Upper lobe of left lung (tissue), 6 donors: ENCODE results near the gene TP63. TPM values are rescaled to one million over a fixed set of nuclear protein-coding genes. Genes with fewer than 3 reads are reported as not detected.

Experiments used
- ATAC-seq, 2 donors: fragments of 200-7000 bp; cut with Tn5 transposase; one replicate each; pipeline ENCODE4 v1.9.1; 2022; ENCODE audit warnings: mild to moderate bottlenecking in 2 of 2, moderate library complexity in 2 of 2; ENCODE audit not compliant: low FRiP score in 2 of 2
- DNase-seq, 2 donors: peaks; one replicate each; pipeline ENCODE4 v3.0.0-alpha.2; 2019 to 2020
- H3K27ac ChIP-seq, 4 donors: fragments of 200-600 bp; sonication (generic); one replicate each; pipeline ENCODE4 v1.5.1; 2016 to 2019
- H3K27me3 ChIP-seq, 4 donors: fragments of 200-600 bp; sonication (generic); one replicate each; pipeline ENCODE4 v1.5.1; 2017 to 2019
- H3K36me3 ChIP-seq, 4 donors: fragments of 200-600 bp; sonication (generic); one replicate each; pipeline ENCODE4 v1.5.1; 2016 to 2019
- H3K4me1 ChIP-seq, 4 donors: fragments of 200-600 bp; sonication (generic); one replicate each; pipeline ENCODE4 v1.5.1; 2018 to 2019
- H3K4me3 ChIP-seq, 4 donors: fragments of 200-600 bp; sonication (generic); one replicate each; pipeline ENCODE4 v1.5.1; 2017 to 2019; ENCODE audit warnings: mild to moderate bottlenecking in 2 of 4, moderate library complexity in 1 of 4
- H3K9me3 ChIP-seq, 4 donors: fragments of 200-600 bp; sonication (generic); one replicate each; pipeline ENCODE4 v1.5.1; 2018 to 2019
- EP300 ChIP-seq, 4 donors: sonication (generic); formaldehyde crosslinking; IDR thresholded peaks; one replicate each; pipeline ENCODE4 v1.5.1; 2017; ENCODE audit warnings: antibody characterized with exemption in 4 of 4, control low read depth in 2 of 4
- POLR2A ChIP-seq, 4 donors: fragments of 450-650 bp; IDR thresholded peaks; one replicate each; pipeline ENCODE4 v1.5.1; 2016 to 2017; ENCODE audit warnings: antibody characterized with exemption in 4 of 4, mild to moderate bottlenecking in 2 of 4
- POLR2AphosphoS5 ChIP-seq, 2 donors: sonication (generic); formaldehyde crosslinking; IDR thresholded peaks; one replicate each; pipeline ENCODE4 v1.5.1; 2017; ENCODE audit warnings: antibody characterized with exemption in 2 of 2
- WGBS, 2 donors: methylation state at CpG; one replicate each; pipeline ENCODE4 v1.1.5; 2017 to 2018; 5-methylcytosine and 5-hydroxymethylcytosine counted together
- total RNA-seq, 6 donors: library from RNA; depleted of rRNA in 4 of 6; stranded (reverse); fragments of >200 nt in 4 of 6; gene quantifications; one replicate each; pipeline versions ENCODE4 v1.1.0 to v1.2.1, GENCODE V29; 2016 to 2021
- TF ChIP-seq, protein P1 (sequence below), 6 experiments: fragments of 450-650 bp in 4 of 6; fragments of 200-600 bp in 2 of 6; sonication (generic) in 2 of 6; IDR thresholded peaks; one replicate each; pipeline ENCODE4 v1.5.1; 2016 to 2019; ENCODE audit warnings: antibody characterized with exemption in 6 of 6
- donor health status: DM: no; HTN: no; CAD: no; lungs with moderate emphysema.
- donor health status: DM: no; HTN: yes; CAD: no; lungs with severe emphysema.

The TP63 gene
- total RNA-seq, 6 donors from 2014 or later, result 1.0 to 8.8 (median 2.8) TPM

DNA sequence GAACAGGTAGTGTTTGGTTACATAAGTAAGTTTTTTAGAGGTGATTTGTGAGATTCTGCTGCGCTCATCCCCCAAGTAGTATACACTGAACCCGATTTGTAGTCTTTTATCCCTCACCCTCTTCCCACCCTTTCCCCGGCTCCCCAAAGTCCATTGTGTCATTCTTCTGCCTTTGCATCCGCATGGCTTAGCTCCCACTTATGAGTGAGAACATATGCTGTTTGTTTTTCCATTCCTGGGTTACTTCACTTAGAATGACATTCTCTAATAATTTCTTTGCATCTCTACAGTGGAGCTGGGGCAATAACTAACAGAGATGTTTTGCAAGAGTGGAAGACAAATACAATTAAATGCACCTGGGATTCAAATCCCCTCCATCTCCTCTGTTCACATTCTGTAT lies 93.2 kb downstream of the TP63 start:
- WGBS, 2 donors, result 82% methylated on average over 4 of the region's 4 CpGs
- no peak for DNase-seq

DNA sequence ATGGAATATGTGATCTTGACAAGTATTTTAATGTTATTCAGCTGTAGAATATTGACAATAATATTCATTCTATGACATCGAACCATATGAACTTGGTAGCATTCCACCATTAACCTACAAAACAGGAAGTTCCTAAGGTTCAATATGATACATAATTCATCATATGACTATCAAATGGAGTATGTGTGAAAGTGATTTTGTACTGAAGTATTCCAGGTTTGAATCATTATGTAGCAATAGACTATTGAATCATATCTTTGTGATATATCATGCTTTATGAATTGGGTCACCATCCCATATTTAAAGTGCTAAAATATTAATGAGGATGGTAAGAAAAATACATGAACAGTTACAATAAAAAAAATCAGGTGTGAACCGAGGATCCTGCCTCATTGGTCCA lies 95.1 kb downstream of the TP63 start:
- no peak for TF ChIP-seq POLR2AphosphoS5 (IDR thresholded peaks at IDR 0.05)
- no peak for TF ChIP-seq POLR2A (IDR thresholded peaks at IDR 0.05)
- TF ChIP-seq, protein P1, sequence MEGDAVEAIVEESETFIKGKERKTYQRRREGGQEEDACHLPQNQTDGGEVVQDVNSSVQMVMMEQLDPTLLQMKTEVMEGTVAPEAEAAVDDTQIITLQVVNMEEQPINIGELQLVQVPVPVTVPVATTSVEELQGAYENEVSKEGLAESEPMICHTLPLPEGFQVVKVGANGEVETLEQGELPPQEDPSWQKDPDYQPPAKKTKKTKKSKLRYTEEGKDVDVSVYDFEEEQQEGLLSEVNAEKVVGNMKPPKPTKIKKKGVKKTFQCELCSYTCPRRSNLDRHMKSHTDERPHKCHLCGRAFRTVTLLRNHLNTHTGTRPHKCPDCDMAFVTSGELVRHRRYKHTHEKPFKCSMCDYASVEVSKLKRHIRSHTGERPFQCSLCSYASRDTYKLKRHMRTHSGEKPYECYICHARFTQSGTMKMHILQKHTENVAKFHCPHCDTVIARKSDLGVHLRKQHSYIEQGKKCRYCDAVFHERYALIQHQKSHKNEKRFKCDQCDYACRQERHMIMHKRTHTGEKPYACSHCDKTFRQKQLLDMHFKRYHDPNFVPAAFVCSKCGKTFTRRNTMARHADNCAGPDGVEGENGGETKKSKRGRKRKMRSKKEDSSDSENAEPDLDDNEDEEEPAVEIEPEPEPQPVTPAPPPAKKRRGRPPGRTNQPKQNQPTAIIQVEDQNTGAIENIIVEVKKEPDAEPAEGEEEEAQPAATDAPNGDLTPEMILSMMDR (IDR thresholded peaks at IDR 0.05), result no peak
- no peak for TF ChIP-seq EP300 (IDR thresholded peaks at IDR 0.05)
- Histone ChIP-seq H3K27ac (no peak overlapping the region), H3K4me1 (peaks cover 0 to 5% (median 0%) of the 10 kb centered on the region in 4 donors), H3K9me3 (no peaks in the 10 kb centered on the region), H3K27me3 (no peaks in the 10 kb centered on the region), H3K36me3 (no peaks in the 10 kb centered on the region), H3K4me3 (no peak overlapping the region)
- no peak for ATAC-seq
- WGBS, 2 donors, result 86% methylated on average over 2 of the region's 2 CpGs
- DNase-seq, result no peak

More for the DNA sequence above, 93.2 kb downstream of the TP63 start:
- Histone ChIP-seq H3K4me1 (peaks cover 0 to 5% (median 0%) of the 10 kb centered on the region in 4 donors), H3K36me3 (no peaks in the 10 kb centered on the region), H3K4me3 (no peak overlapping the region), H3K9me3 (no peaks in the 10 kb centered on the region), H3K27me3 (no peaks in the 10 kb centered on the region), H3K27ac (no peak overlapping the region)
- ATAC-seq, result no peak
- TF ChIP-seq EP300 (IDR thresholded peaks at IDR 0.05) (no peak), POLR2A (IDR thresholded peaks at IDR 0.05) (no peak), POLR2AphosphoS5 (IDR thresholded peaks at IDR 0.05) (no peak)
- TF ChIP-seq, protein P1 (IDR thresholded peaks at IDR 0.05), result no peak

DNA sequence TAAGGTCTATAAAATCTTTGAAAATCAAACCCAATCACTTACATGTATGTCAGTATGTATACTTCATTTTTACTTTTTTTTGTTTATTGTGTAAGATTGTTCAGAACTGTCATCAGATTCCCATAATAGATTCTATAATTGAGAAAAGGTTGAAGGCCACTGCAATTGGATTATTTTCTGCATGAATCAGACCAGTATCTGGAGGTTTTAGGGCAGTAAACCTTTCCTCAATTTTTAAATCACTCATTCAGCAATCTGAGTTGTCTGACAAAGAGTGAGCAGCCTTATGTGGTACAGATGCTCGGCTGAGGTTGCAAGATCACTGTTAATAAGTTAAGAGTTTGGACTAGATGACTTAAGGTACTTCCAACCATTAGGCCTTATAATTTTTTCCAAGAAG lies 96.0 kb downstream of the TP63 start:
- no peaks in the 10 kb centered on the region for H3K27me3 ChIP-seq

DNA sequence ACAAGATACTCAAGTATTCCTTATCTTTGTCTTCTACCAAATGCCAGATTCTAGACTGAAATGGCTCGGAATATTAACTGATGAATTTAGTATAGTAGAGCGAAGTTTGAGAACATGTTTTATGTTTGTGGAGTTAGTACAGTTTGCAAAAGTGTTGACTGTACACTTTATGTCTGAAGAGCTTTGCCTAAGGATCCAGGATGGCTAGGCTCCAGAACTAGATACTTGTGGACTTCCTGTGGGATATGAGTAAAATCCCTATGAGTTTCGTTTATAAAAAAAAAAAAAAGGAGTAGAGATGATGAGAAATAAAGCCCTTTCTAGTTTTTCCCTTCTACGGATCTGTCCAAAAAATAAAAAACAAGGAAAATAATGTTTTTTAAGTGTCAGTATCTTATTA lies 96.7 kb downstream of the TP63 start:
- Histone ChIP-seq H3K9me3 (no peaks in the 10 kb centered on the region), H3K27me3 (no peaks in the 10 kb centered on the region), H3K4me3 (no peak overlapping the region), H3K4me1 (peaks cover 0 to 5% (median 0%) of the 10 kb centered on the region in 4 donors), H3K27ac (no peak overlapping the region), H3K36me3 (no peaks in the 10 kb centered on the region)
- TF ChIP-seq POLR2AphosphoS5 (IDR thresholded peaks at IDR 0.05) (no peak), POLR2A (IDR thresholded peaks at IDR 0.05) (no peak), EP300 (IDR thresholded peaks at IDR 0.05) (no peak)
- TF ChIP-seq, protein P1 (IDR thresholded peaks at IDR 0.05), result no peak
- DNase-seq, result no peak
- no peak for ATAC-seq
- 56 to 63% methylated on average over 4 of the region's 4 CpGs for WGBS, 2 donors

More for the DNA sequence above, 96.0 kb downstream of the TP63 start:
- Histone ChIP-seq H3K36me3 (no peaks in the 10 kb centered on the region), H3K4me1 (peaks cover 0 to 5% (median 0%) of the 10 kb centered on the region in 4 donors), H3K4me3 (no peak overlapping the region), H3K9me3 (no peaks in the 10 kb centered on the region), H3K27ac (no peak overlapping the region)
- TF ChIP-seq POLR2A (IDR thresholded peaks at IDR 0.05) (no peak), POLR2AphosphoS5 (IDR thresholded peaks at IDR 0.05) (no peak), EP300 (IDR thresholded peaks at IDR 0.05) (no peak)
- TF ChIP-seq, protein P1 (IDR thresholded peaks at IDR 0.05), result no peak
- DNase-seq (no peak), ATAC-seq (no peak)
- 90% methylated on average over 1 of the region's 1 CpG for WGBS, 2 donors

DNA sequence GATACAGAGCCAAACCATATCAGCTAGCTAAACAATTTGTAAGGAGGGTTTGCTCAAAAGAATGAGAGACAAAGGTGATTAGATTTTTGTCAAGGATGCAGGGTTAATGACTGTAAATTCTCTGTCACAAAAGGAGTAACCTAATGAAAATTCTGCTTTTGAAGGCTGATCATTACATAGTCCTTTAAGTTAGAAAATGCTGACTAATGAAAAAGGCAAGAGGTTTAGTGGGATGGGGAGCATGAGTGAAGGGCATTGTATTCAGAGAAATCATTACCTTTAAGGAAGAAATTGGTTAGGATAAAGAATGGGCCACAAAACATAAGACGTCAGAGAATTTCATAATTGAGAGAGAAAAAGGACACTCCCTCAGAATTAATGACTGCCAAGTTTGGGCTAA lies 97.7 kb downstream of the TP63 start:
- TF ChIP-seq, protein P1 (IDR thresholded peaks at IDR 0.05), result no peak
- no peak for TF ChIP-seq EP300 (IDR thresholded peaks at IDR 0.05)
- no peak for TF ChIP-seq POLR2AphosphoS5 (IDR thresholded peaks at IDR 0.05)
- TF ChIP-seq POLR2A (IDR thresholded peaks at IDR 0.05), result no peak
- Histone ChIP-seq H3K4me1 (peaks cover 0 to 5% (median 0%) of the 10 kb centered on the region in 4 donors), H3K9me3 (no peaks in the 10 kb centered on the region), H3K27me3 (no peaks in the 10 kb centered on the region), H3K4me3 (no peak overlapping the region), H3K27ac (no peak overlapping the region), H3K36me3 (no peaks in the 10 kb centered on the region)
- DNase-seq (no peak), ATAC-seq (no peak)
- WGBS, 2 donors, result 85 to 91% methylated on average over 1 of the region's 1 CpG
